ENCODE results near the gene HSD17B8.

The HSD17B8 gene

GRCh38 chr6:33248932-33249731 is 44.7 kb downstream of the HSD17B8 start:
- DNase-seq, result peak; percentile 99

DNA sequence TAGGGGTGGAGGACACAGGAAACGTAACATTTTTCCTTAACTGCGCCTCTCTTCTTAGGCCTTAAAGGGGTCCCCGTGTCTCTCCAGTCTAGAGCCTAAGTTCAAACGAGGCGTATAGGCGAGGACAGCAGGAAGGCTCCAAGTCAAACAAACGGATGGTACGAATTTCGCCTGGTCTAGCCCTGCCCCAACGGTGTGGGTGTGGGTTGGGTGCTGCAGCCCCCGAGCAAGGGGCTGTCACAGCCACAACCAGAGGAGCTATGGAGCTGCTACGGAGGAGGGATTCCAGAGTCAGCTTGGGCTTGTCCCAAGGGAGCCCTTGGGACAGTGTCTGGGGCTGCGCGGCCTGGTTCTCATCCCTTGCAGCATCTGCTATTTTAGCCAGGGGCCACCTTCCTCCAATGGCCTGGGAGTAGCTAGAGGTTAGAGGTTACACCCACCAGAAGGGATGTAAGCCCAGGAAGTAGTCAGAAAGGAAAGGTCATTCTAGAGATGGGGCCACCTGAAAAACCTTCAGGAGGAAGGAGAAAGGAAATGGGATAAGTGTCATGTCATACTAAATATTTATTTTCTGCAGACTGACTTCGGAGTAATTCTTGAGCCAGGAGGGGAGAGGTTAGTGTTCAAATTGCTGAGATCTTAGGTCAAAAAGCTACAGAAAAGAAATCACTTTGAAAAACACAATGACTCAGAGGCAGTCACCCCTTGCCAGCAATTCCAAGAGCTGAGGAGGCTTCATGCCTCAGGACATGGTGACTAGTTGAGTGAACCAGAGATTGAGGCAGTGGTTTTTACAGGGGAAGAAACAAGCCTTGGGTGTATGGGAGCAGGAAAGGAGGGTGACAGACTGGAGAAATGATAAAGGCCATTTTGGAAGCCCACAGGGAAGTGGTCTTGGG is 45.5 kb downstream of the HSD17B8 start:
- peak; percentile 45 for DNase-seq

DNA sequence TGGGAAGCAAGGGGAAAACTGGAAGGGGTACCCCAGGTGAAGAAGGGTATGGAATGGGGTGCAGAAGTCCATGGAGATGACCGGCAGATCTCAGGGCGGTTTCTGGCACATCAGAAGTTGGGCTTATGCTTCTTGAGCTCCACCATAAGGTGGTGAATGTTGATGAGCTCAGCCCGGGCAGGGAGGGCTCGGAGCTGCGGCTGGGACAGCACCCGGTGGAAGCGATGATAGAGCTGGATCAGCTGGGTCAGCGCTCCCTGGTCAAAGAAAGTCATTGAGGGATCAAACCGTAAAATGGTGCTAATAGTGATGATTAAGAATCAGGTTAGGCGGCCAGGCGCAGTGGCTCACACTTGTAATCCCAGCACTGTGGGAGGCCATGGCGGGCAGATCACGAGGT is 46.3 kb downstream of the HSD17B8 start:
- DNase-seq, result no peak

DNA sequence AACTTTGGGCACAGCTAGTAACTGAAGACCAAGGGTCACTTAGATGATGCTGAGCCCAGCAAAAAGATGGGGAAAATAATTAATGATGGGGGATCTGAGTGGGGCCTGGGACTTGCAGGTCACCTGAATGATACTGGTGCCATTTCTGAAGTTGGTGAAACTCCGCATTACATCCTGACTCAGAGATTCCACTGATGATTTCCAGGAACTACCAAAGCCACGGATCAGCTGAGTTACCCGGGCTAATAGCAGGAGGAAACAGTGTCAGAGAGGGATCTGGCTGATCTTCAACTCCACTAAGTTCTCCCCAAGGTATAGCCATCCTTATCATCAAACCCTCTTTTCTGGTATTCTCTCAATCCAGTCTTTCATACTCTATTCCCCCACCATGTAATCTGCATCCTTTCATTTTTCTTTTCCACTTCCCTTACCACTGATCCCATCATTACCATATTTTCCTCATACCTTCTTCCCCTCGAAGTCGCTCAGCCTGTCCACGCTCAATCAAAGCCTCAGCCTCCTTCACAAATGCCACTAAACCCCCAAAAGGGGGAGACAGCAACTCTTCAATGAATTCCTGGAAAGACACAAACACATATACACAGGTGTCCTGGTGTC is 47.0 kb downstream of the HSD17B8 start:
- peak; percentile 27 for DNase-seq

- no peak for DNase-seq
Observed at GRCh38 chr6:33252759-33253158, 48.3 kb downstream of the HSD17B8 start.

DNA sequence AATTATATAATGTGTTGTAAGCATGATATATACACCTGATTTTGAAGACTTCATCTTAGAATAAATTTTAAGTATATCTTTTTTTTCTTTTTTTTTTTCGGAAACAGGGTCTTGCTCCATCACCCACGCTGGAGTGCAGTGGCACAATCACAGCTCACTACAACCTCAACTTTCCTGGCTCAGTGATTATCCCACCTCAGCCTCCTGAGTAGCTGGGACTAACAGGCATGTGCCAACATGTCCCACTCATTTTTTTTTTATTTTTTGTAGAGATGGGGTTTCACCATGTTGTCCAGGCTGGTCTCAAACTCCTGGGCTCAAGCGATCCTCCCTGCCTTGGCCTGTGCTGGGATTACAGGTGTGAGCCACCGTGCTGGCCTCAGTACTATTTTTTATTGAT is 50.1 kb downstream of the HSD17B8 start:
- no peak for DNase-seq
